Vagina (tissue), 2 donors: Measurements from ENCODE around the gene DEAF1. TPM values are rescaled to one million over a fixed set of nuclear protein-coding genes. Genes with fewer than 3 reads are reported as not detected.
A peak's percentile ranks its signal among the peaks of the same experiment; 100 is the strongest.

Experiments
- DNase-seq, 2 donors: peaks; one replicate each; pipeline ENCODE4 v3.0.0-alpha.2; 2017; ENCODE audit errors: extremely low spot score in 2 of 2
- H3K27ac ChIP-seq: fragments of 200-600 bp; sonication (generic); one replicate; pipeline ENCODE4 v1.5.1; 2019
- H3K27me3 ChIP-seq: fragments of 200-600 bp; sonication (generic); one replicate; pipeline ENCODE4 v1.5.1; 2019
- H3K36me3 ChIP-seq, 2 donors: fragments of 200-600 bp; sonication (generic); one replicate each; pipeline ENCODE4 v1.5.1; 2017 to 2019
- H3K4me1 ChIP-seq: fragments of 200-600 bp; sonication (generic); one replicate; pipeline ENCODE4 v1.5.1; 2019
- H3K4me3 ChIP-seq, 2 donors: fragments of 200-600 bp; sonication (generic); 1 replicate in 1 of 2; 2 replicates in 1 of 2; pipeline ENCODE4 v1.5.1; 2016 to 2019
- H3K9me3 ChIP-seq: fragments of 200-600 bp; sonication (generic); one replicate; pipeline ENCODE4 v1.5.1; 2019
- POLR2A ChIP-seq, 2 donors: fragments of 450-650 bp; IDR thresholded peaks; one replicate each; pipeline ENCODE4 v1.6.1; 2017; ENCODE audit warnings: antibody characterized with exemption in 2 of 2, mild to moderate bottlenecking in 2 of 2, moderate library complexity in 2 of 2
- POLR2AphosphoS5 ChIP-seq, 2 donors: sonication (generic); formaldehyde crosslinking; IDR thresholded peaks; one replicate each; pipeline ENCODE4 v1.9.0; 2017; ENCODE audit warnings: antibody characterized with exemption in 2 of 2, mild to moderate bottlenecking in 2 of 2, low read depth in 1 of 2; ENCODE audit not compliant: insufficient read depth in 1 of 2
- intact Hi-C: fragments of 100-400 bp; cut with DNase I; formaldehyde crosslinking; loops from one replicate; pipeline ENCODE4 v1.15.1; 2023
- total RNA-seq: library from RNA; depleted of rRNA; stranded (reverse); fragments of >200 nt; gene quantifications from one replicate; pipeline ENCODE4 v1.2.3, GENCODE V29; 2016
- TF ChIP-seq, protein P1 (sequence below), 3 experiments: fragments of 450-650 bp in 2 of 3; fragments of 200-600 bp in 1 of 3; sonication (generic) in 1 of 3; IDR thresholded peaks; one replicate each; pipeline ENCODE4 v1.5.1; 2017 to 2019; ENCODE audit warnings: antibody characterized with exemption in 3 of 3, mild to moderate bottlenecking in 2 of 3, moderate library complexity in 2 of 3

Gene DEAF1
- total RNA-seq, 1 donor from 2014 or later = 33.6 TPM

DNA sequence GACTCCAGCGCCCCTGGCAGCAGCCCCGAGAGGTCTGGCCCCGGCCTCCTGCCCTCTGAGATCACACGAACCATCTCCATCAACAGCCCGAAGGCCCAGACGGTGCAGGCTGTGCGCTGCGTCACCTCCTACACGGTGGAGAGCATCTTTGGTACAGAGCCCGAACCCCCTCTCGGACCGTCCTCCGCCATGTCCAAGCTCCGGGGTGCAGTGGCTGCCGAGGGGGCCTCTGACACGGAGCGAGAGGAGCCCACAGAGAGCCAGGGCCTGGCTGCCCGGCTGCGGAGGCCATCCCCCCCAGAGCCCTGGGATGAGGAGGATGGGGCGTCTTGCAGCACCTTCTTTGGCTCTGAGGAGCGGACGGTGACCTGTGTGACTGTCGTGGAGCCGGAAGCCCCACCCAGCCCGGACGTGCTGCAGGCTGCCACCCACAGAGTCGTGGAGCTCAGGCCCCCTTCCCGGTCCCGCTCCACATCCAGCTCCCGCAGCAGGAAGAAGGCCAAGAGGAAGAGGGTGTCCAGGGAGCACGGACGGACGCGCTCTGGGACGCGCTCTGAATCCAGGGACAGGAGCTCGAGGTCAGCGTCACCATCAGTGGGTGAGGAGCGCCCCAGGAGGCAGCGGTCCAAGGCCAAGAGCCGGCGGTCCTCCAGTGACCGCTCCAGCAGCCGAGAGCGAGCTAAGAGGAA, 86.9 kb downstream of the DEAF1 start:
- TF ChIP-seq, protein P1, sequence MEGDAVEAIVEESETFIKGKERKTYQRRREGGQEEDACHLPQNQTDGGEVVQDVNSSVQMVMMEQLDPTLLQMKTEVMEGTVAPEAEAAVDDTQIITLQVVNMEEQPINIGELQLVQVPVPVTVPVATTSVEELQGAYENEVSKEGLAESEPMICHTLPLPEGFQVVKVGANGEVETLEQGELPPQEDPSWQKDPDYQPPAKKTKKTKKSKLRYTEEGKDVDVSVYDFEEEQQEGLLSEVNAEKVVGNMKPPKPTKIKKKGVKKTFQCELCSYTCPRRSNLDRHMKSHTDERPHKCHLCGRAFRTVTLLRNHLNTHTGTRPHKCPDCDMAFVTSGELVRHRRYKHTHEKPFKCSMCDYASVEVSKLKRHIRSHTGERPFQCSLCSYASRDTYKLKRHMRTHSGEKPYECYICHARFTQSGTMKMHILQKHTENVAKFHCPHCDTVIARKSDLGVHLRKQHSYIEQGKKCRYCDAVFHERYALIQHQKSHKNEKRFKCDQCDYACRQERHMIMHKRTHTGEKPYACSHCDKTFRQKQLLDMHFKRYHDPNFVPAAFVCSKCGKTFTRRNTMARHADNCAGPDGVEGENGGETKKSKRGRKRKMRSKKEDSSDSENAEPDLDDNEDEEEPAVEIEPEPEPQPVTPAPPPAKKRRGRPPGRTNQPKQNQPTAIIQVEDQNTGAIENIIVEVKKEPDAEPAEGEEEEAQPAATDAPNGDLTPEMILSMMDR (IDR thresholded peaks at IDR 0.05) = no peak
- TF ChIP-seq POLR2A (IDR thresholded peaks at IDR 0.05) (no peak), POLR2AphosphoS5 (IDR thresholded peaks at IDR 0.05; ENCODE audit: insufficient read depth in 1 of 2, low read depth in 1 of 2) (peak in 1 of 2 donors; percentile 6)
- Histone ChIP-seq H3K36me3 (peaks cover 0 to 96% of the 10 kb centered on the region in 2 donors), H3K27me3 (no peaks in the 10 kb centered on the region), H3K4me1 (peaks cover 4% of the 10 kb centered on the region), H3K4me3 (no peak overlapping the region), H3K27ac (no peak overlapping the region), H3K9me3 (no peaks in the 10 kb centered on the region)
- intact Hi-C loops = no loop called here
- DNase-seq = no peak

DNA sequence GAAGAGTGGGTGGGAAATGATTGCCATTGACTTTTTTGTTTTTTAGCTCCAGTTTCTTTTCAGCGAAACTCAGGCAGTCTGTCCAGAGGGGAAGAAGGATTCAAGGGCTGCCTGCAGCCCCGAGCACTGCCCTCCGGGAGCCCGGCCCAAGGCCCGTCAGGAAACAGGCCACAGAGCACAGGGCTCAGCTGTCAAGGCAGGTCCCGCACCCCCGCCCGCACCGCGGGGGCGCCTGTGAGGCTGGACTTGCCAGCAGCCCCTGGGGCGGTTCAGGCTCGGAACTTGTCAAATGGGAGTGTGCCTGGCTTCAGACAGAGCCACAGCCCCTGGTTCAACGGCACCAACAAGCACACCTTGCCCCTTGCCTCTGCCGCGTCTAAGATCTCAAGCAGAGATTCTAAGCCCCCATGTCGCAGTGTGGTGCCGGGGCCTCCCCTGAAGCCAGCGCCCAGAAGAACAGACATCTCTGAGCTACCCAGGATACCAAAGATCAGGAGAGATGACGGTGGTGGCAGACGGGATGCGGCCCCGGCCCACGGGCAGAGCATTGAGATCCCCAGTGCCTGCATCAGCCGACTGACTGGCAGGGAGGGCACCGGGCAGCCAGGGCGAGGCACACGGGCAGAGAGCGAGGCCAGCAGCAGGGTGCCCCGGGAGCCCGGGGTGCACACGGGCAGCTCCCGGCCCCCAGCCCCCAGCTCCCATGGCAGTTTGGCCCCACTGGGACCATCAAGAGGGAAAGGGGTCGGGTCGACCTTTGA, 87.8 kb downstream of the DEAF1 start:
- no peaks in the 10 kb centered on the region for H3K27me3 ChIP-seq
- H3K27ac ChIP-seq = peak overlapping the region; percentile 4
- no peak overlapping the region for H3K4me3 ChIP-seq
- no peaks in the 10 kb centered on the region for H3K4me1 ChIP-seq
- H3K9me3 ChIP-seq = no peaks in the 10 kb centered on the region
- peaks cover 0 to 97% of the 10 kb centered on the region in 2 donors for H3K36me3 ChIP-seq
- intact Hi-C loops = no loop called here
- DNase-seq = no peak
- TF ChIP-seq POLR2A (IDR thresholded peaks at IDR 0.05) = no peak
- no peak for TF ChIP-seq POLR2AphosphoS5 (IDR thresholded peaks at IDR 0.05; ENCODE audit: insufficient read depth in 1 of 2, low read depth in 1 of 2)
- TF ChIP-seq, protein P1 (IDR thresholded peaks at IDR 0.05) = no peak

DNA sequence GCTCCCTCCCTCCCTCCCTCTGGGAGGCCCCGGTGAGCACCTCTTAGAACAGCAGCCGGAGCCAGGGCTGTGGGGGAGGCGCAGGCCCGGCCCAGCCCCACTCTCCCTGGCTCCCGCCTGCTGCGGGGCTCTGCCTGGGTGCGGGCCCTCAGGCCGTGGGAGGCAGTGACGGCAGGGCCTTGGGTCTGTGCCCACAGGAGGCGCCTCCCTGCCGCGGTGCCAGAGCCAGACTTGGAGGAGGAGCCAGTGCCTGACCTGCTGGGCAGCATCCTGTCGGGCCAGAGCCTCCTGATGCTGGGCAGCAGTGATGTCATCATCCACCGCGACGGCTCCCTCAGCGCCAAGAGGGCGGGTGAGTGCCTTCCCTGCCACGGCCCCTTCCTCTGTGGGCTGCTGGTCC, 88.8 kb downstream of the DEAF1 start:
- Histone ChIP-seq H3K4me3 (no peak overlapping the region), H3K4me1 (no peaks in the 10 kb centered on the region), H3K27ac (peak overlapping the region; percentile 4), H3K9me3 (no peaks in the 10 kb centered on the region), H3K36me3 (peaks cover 0 to 96% of the 10 kb centered on the region in 2 donors), H3K27me3 (no peaks in the 10 kb centered on the region)
- no peak for DNase-seq
- TF ChIP-seq POLR2A (IDR thresholded peaks at IDR 0.05) (no peak), POLR2AphosphoS5 (IDR thresholded peaks at IDR 0.05; ENCODE audit: insufficient read depth in 1 of 2, low read depth in 1 of 2) (peak; percentile 66 to 71)
- TF ChIP-seq, protein P1 (IDR thresholded peaks at IDR 0.05) = no peak
- intact Hi-C loops = no loop called here

DNA sequence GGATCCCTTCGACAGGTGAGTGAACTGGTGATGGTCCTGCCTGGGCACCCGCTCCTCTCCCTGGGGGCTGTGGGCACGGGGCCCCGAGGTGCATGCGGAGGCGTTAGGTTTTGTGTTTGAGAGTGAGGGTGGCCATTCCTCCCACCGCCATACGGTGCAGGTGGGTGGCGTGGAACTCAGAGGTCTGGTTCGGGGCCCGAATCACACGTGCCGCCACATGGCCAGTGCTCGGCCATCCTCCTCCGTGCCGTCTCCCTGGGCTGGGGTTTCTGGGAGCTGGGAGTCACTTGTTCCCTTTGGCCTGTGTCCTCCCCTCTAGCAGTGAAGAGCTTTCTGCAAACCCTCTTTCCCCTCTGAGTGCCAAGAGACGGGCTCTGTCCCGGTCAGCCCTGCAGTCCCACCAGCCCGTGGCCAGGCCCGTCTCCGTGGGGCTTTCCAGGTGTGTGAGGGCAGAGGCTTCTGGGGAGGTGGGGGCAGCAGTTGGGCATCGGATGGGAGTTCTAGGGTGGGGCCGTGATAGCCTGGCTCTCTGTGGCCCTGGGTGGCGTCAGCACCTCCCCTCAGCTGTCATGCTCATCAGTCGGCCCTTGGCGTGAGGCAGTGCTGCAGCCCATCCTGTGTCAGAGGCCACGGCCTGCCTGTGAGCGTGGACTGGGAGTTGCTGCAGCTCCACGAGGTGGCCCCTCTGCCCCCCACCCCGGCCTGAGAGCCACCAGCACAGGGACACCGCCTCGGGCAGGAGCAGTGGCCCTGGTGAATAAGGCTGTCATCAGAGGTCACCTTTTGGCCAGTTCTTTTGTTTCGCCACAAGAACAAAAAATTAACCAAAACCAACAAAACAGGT, 89.5 kb downstream of the DEAF1 start:
- peaks cover 0 to 92% of the 10 kb centered on the region in 2 donors for H3K36me3 ChIP-seq
- no peaks in the 10 kb centered on the region for H3K27me3 ChIP-seq
- intact Hi-C loops = no loop called here
- DNase-seq = no peak
- H3K4me3 ChIP-seq = no peak overlapping the region
- TF ChIP-seq POLR2AphosphoS5 (IDR thresholded peaks at IDR 0.05; ENCODE audit: insufficient read depth in 1 of 2, low read depth in 1 of 2) = no peak
- TF ChIP-seq POLR2A (IDR thresholded peaks at IDR 0.05) = no peak
- TF ChIP-seq, protein P1 (IDR thresholded peaks at IDR 0.05) = no peak
- no peaks in the 10 kb centered on the region for H3K9me3 ChIP-seq
- peak overlapping the region; percentile 4 for H3K27ac ChIP-seq
- no peaks in the 10 kb centered on the region for H3K4me1 ChIP-seq
